Measurements from ENCODE around the gene PLCB1. TPM values are rescaled to one million over a fixed set of nuclear protein-coding genes. Genes with fewer than 3 reads are reported as not detected.

Gene PLCB1
- total RNA-seq, 4 donors from 2014 or later: 13.5 to 110 (median 30.4) TPM

GRCh38 chr20:8400486-8400885 is 268.4 kb downstream of the PLCB1 start:
- Histone ChIP-seq H3K9me3 (no peaks in the 10 kb centered on the region), H3K4me3 (no peak overlapping the region), H3K36me3 (no peaks in the 10 kb centered on the region), H3K27me3 (no peaks in the 10 kb centered on the region), H3K27ac (no peak overlapping the region), H3K4me1 (no peaks in the 10 kb centered on the region)
- no peak for TF ChIP-seq POLR2A (IDR thresholded peaks at IDR 0.05)
- no peak for TF ChIP-seq CTCF (IDR thresholded peaks at IDR 0.05)
- DNase-seq: no peak
- intact Hi-C loops (cut with DNase I; ENCODE audit: low total_unique reads): no loop called here

- Histone ChIP-seq H3K27me3 (no peaks in the 10 kb centered on the region), H3K27ac (no peak overlapping the region), H3K4me1 (no peaks in the 10 kb centered on the region), H3K9me3 (no peaks in the 10 kb centered on the region), H3K36me3 (no peaks in the 10 kb centered on the region), H3K4me3 (no peak overlapping the region)
- no peak for TF ChIP-seq POLR2A (IDR thresholded peaks at IDR 0.05)
- TF ChIP-seq CTCF (IDR thresholded peaks at IDR 0.05): no peak
- no peak for DNase-seq
- intact Hi-C loops (cut with DNase I; ENCODE audit: low total_unique reads): no loop called here
Measured at GRCh38 chr20:8401556-8401955, 269.5 kb downstream of the PLCB1 start.

- DNase-seq: no peak
- TF ChIP-seq POLR2A (IDR thresholded peaks at IDR 0.05) (no peak), CTCF (IDR thresholded peaks at IDR 0.05) (no peak)
- Histone ChIP-seq H3K27me3 (no peaks in the 10 kb centered on the region), H3K9me3 (no peaks in the 10 kb centered on the region), H3K4me3 (no peak overlapping the region), H3K4me1 (no peaks in the 10 kb centered on the region), H3K27ac (no peak overlapping the region), H3K36me3 (no peaks in the 10 kb centered on the region)
- intact Hi-C loops (cut with DNase I; ENCODE audit: low total_unique reads): no loop called here
Measured at GRCh38 chr20:8402798-8403197, 270.7 kb downstream of the PLCB1 start.

GRCh38 chr20:8404912-8405635 is 273.0 kb downstream of the PLCB1 start:
- Histone ChIP-seq H3K4me3 (no peak overlapping the region), H3K27ac (no peak overlapping the region), H3K9me3 (no peaks in the 10 kb centered on the region), H3K36me3 (no peaks in the 10 kb centered on the region), H3K4me1 (no peaks in the 10 kb centered on the region), H3K27me3 (no peaks in the 10 kb centered on the region)
- intact Hi-C loops (cut with DNase I; ENCODE audit: low total_unique reads): no loop called here
- no peak for TF ChIP-seq POLR2A (IDR thresholded peaks at IDR 0.05)
- no peak for TF ChIP-seq CTCF (IDR thresholded peaks at IDR 0.05)
- DNase-seq: no peak

GRCh38 chr20:8406391-8406790 is 274.3 kb downstream of the PLCB1 start:
- intact Hi-C loops (cut with DNase I; ENCODE audit: low total_unique reads): no loop called here
- no peak for DNase-seq
- H3K4me1 ChIP-seq: no peaks in the 10 kb centered on the region
- H3K27ac ChIP-seq: no peak overlapping the region
- no peak overlapping the region for H3K4me3 ChIP-seq
- no peak for TF ChIP-seq POLR2A (IDR thresholded peaks at IDR 0.05)
- no peaks in the 10 kb centered on the region for H3K27me3 ChIP-seq
- no peaks in the 10 kb centered on the region for H3K9me3 ChIP-seq
- H3K36me3 ChIP-seq: no peaks in the 10 kb centered on the region

Data from uterus (tissue), 4 donors.